ENCODE data around the gene CHRNA10. TPM values are rescaled to one million over a fixed set of nuclear protein-coding genes. Genes with fewer than 3 reads are reported as not detected.

Gene CHRNA10
- total RNA-seq, 1 donor from 2014 or later, result not detected

- no peak for DNase-seq
Observed at GRCh38 chr11:3631331-3631730, 39.9 kb downstream of the CHRNA10 start.

DNA sequence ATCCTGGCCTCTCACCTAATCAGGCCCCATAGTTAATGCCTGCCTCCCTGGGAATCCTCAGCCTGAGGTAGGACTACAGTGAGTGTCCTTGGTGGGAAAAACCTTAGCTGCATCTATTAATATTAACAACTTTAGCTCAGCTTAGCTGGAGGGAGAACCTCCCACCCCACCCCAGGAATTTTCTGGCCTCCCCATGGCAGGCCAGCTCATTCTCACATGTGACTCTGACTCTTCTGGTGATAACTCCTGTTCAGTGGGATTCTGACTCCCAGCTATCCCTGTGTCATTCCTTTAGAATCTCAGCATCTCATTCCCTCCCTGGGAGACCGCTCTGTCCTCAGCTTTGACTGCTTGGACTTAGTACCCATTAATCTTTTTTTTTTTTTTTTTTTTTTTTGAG is 43.9 kb downstream of the CHRNA10 start:
- no peak for DNase-seq

- DNase-seq, result no peak
Observed at GRCh38 chr11:3626250-3626960, 44.8 kb downstream of the CHRNA10 start.

DNA sequence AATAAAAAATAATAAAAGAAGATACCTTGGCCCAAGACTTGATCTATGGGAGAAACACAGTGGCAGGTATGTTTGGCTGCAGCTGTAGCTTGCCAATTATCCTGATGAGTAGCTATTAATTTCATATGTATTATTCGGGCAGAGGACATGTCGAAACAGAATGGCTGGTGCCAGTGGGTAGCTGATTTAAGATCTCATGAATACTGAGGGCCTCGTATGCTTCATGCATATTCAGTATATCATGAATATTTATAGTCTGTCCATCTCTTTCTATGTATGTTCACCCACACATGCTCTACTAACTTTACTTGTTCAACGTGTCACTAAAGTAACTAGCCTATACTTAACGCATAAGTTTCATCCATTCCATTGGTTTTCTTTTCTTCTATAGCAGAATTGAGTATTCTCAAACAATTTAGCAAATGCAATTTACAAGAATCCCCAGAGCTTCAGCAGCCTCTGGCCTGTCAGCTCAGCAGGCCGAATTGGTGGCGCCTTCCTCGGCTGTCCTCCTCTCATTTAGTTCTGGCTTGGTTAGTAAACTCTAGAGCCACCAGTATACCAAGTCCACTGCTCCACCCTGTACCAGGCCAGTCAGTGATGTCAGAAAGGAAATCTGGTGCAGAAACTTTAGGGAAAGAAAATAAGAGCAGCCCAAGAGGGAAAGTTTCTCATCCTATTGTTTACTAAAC is 47.3 kb downstream of the CHRNA10 start:
- DNase-seq, result no peak

GRCh38 chr11:3623121-3623520 is 48.1 kb downstream of the CHRNA10 start:
- no peak for DNase-seq

GRCh38 chr11:3622521-3622920 is 48.7 kb downstream of the CHRNA10 start:
- DNase-seq, result no peak

- DNase-seq, result no peak
Observed at GRCh38 chr11:3617990-3618389, 53.2 kb downstream of the CHRNA10 start.

DNA sequence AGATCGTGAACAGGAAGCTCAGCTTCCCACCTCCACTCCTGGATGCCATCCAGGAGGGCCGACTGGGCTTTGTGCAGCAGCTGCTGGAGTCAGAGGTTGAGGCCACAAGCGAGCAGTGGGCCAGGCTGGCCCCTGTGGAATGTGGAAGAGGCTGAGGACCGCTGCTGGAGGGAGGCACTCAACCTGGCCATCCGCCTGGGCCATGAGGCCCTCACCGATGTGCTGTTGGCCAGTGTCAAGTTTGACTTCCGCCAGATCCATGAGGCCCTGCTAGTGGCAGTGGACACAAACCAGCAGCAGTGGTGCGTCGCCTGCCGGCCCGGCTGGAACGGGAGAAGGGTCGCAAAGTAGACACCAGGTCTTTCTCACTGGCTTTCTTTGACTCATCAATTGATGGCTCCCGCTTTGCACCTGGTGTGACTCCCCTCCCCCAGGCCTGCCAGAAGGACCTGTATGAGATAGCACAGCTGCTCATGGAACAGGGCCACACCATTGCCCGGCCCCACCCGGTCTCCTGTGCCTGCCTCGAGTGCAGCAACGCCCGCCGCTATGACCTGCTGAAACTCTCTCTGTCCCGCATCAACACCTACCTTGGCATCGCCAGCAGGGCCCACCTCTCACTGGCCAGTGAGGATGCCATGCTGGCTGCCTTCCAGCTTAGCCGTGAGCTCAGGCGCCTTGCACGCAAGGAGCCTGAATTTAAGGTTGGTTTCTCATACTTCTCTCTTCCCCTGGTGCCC is 54.3 kb downstream of the CHRNA10 start:
- peak; percentile 41 for DNase-seq

- DNase-seq, result peak; percentile 24
Observed at GRCh38 chr11:3615998-3616397, 55.2 kb downstream of the CHRNA10 start.

Small RNA genes within 50 kb of the gene (small RNA-seq; reads per million reads assigned to genes)
- gene RF00019 (ENCODE audit: low replicate concordance) (not detected), gene RNU6-1143P (ENCODE audit: low replicate concordance) (not detected)

Other genes with a start within 250 kb of the CHRNA10 start
- 3.6 TPM for gene ART5, start 29.4 kb downstream of the CHRNA10 start, total RNA-seq
- gene ART1, start 26.3 kb downstream of the CHRNA10 start, total RNA-seq, result 4.2 TPM
- 138 TPM for gene NUP98, start 126.2 kb upstream of the CHRNA10 start, total RNA-seq
- gene PGAP2, start 137.2 kb upstream of the CHRNA10 start, total RNA-seq, result 12.6 TPM
- gene RHOG, start 169.6 kb upstream of the CHRNA10 start, total RNA-seq, result 17.2 TPM
- 71.0 TPM for gene STIM1, start 184.3 kb upstream of the CHRNA10 start, total RNA-seq